HL-60/S4 (cell line): ENCODE data around the gene SEC24D.

Experiments used
- in situ Hi-C: fragments of 300-500 bp; cut with MboI; formaldehyde crosslinking; loops from 2 replicates; pipeline ENCODE4 v1.14.3; 2022; ENCODE audit warnings: low sequenced_read_pairs

SEC24D gene

GRCh38 chr4:118729287-118730286 lies 106.3 kb downstream of the SEC24D start:
- in situ Hi-C loops, result no loop called here

- in situ Hi-C loops, result no loop called here
Measured at GRCh38 chr4:118727360-118727759, 108.6 kb downstream of the SEC24D start.

- in situ Hi-C loops, result no loop called here
Measured at GRCh38 chr4:118723369-118723768, 112.6 kb downstream of the SEC24D start.

GRCh38 chr4:118721752-118722151 lies 114.2 kb downstream of the SEC24D start:
- in situ Hi-C loops, result no loop called here

- in situ Hi-C loops, result no loop called here
Measured at GRCh38 chr4:118718511-118719170, 117.3 kb downstream of the SEC24D start.

- in situ Hi-C loops, result no loop called here
Measured at GRCh38 chr4:118716304-118716703, 119.6 kb downstream of the SEC24D start.

GRCh38 chr4:118714682-118715081 lies 121.2 kb downstream of the SEC24D start:
- in situ Hi-C loops, result no loop called here

- in situ Hi-C loops, result no loop called here
Measured at GRCh38 chr4:118712872-118713271, 123.1 kb downstream of the SEC24D start.

GRCh38 chr4:118711052-118711451 lies 124.9 kb downstream of the SEC24D start:
- in situ Hi-C loops, result no loop called here

GRCh38 chr4:118703118-118703517 lies 132.8 kb downstream of the SEC24D start:
- in situ Hi-C loops, result no loop called here

GRCh38 chr4:118684873-118685811 lies 150.8 kb downstream of the SEC24D start, which contains the start of gene METTL14:
Gene METTL14 (plus strand): TSS chr4:118685392. CDS start chr4:118685535, 143 bp downstream.
- in situ Hi-C loops, result no loop called here

- in situ Hi-C loops, result no loop called here
Measured at GRCh38 chr4:118683513-118683912, 152.4 kb downstream of the SEC24D start.

GRCh38 chr4:118682928-118683327 lies 153.0 kb downstream of the SEC24D start:
- in situ Hi-C loops, result no loop called here

GRCh38 chr4:118680808-118681207 lies 155.1 kb downstream of the SEC24D start:
- in situ Hi-C loops, result no loop called here

- in situ Hi-C loops, result no loop called here
Measured at GRCh38 chr4:118676128-118676527, 159.8 kb downstream of the SEC24D start.
